GM12872 (cell line): Measurements from ENCODE around the gene PDE4B.

ENCODE experiments used
- CTCF ChIP-seq: IDR thresholded peaks from 3 replicates; pipeline ENCODE4 v1.5.1; 2011; ENCODE audit warnings: low read depth, mild to moderate bottlenecking, low read length, moderate library complexity; ENCODE audit not compliant: insufficient read depth

Gene PDE4B

DNA sequence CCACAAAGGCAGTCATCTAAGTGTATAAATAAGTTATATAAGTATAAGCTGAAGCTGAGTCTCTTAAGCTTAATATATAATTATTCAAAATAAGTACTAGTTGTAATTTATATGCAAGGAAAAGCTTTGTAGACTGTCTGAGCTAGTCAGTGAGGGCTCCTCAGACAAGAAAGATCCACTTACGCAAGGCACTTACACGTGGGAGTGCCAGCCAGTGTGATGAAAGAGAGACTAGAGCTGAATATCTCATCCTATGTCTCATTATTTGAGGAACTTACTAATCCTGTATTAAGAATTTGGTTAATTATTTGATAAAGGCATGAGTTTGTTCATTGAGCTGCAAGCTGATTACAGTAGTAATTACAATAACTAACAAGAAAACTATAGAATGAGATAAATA lies 146.9 kb downstream of the PDE4B start:
- TF ChIP-seq CTCF, result no peak

GRCh38 chr1:65940126-65940525 lies 147.4 kb downstream of the PDE4B start:
- no peak for TF ChIP-seq CTCF

GRCh38 chr1:65942476-65942875 lies 149.8 kb downstream of the PDE4B start:
- no peak for TF ChIP-seq CTCF

GRCh38 chr1:65946376-65946775 lies 153.7 kb downstream of the PDE4B start:
- no peak for TF ChIP-seq CTCF

DNA sequence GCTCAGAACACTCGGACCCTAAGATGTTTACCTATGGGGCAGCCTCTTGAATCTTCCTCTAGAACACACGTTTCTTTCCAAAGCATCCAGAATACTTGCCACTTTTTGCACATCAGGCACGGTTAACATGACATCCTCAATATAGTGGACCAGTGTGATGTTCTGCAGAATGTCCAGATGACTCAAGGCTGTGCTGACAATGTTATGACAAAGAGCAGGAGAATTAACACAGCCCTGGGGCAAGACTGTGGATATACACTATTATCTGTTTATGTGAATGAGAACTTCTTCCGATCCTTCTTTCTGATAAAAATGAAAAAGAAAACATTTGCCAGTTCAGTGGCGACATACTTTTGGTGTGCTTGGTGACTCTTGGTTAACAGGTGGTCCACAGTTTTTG lies 154.3 kb downstream of the PDE4B start:
- TF ChIP-seq CTCF, result no peak

- TF ChIP-seq CTCF, result no peak
Measured at GRCh38 chr1:65948609-65949229, 156.0 kb downstream of the PDE4B start.

DNA sequence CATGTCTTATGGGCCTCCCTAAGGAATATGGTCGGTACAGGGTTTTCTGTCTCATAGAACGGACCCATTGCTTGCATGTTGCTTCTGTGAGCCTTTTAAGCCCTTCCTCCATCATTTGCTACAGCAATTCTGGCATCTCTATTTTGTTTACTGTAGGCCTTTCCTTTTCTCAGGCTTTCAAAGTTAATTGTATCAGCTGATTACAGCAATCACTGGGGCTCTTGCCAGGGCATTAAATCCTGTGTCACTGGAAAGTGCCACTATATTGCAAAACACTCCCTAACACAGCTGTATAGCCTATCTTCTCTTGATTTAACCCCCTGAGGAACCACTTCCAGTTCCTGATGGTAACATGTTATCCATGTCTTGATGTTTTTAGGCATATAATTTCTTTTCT lies 156.5 kb downstream of the PDE4B start:
- TF ChIP-seq CTCF, result no peak
